Activated CD4-positive, alpha-beta memory T cell treated with anti-CD3 and anti-CD28 coated beads, Interleukin-2, amount 10 ng/mL, durations not matched to agents 7 days and 5 days (primary cell): Measurements from ENCODE around the gene MT1H. TPM values are rescaled to one million over a fixed set of nuclear protein-coding genes. Genes with fewer than 3 reads are reported as not detected.

ENCODE experiments used
- CTCF ChIA-PET: fragments of 350-600 bp; sonication (Branson Sonifier 250); formaldehyde crosslinking; loops from one replicate; lab custom pipeline; 2021; ENCODE audit warnings: antibody characterized with exemption, inconsistent platforms; lab: Charles Lee
- POLR2A ChIA-PET: fragments of 350-600 bp; sonication (Branson Sonifier 250); formaldehyde crosslinking; loops from one replicate; lab custom pipeline; 2021; ENCODE audit warnings: antibody characterized with exemption; lab: Charles Lee
- DNase-seq: peaks from one replicate; pipeline ENCODE4 v3.0.0-alpha.2; 2020
- H3K27ac Mint-ChIP-seq: one replicate; pipeline ENCODE4 v1.8.0; 2021; ENCODE audit warnings: mild to moderate bottlenecking, mixed read lengths
- H3K27me3 Mint-ChIP-seq: one replicate; pipeline ENCODE4 v1.8.0; 2021; ENCODE audit warnings: mixed read lengths
- H3K36me3 Mint-ChIP-seq: one replicate; pipeline ENCODE4 v1.8.0; 2021; ENCODE audit warnings: low read depth, mixed read lengths
- H3K4me1 Mint-ChIP-seq: one replicate; pipeline ENCODE4 v1.8.0; 2021; ENCODE audit warnings: mixed read lengths
- H3K4me3 Mint-ChIP-seq: one replicate; pipeline ENCODE4 v1.8.0; 2021; ENCODE audit warnings: mild to moderate bottlenecking, mixed read lengths
- H3K9me3 Mint-ChIP-seq: one replicate; pipeline ENCODE4 v1.8.0; 2021; ENCODE audit warnings: mixed read lengths
- total RNA-seq, 2 experiments: library from RNA; stranded (reverse); gene quantifications; one replicate each; pipeline ENCODE4 v1.2.3, GENCODE V29; 2021

MT1H gene
- total RNA-seq, 2 experiments from 2014 or later: not detected

DNA sequence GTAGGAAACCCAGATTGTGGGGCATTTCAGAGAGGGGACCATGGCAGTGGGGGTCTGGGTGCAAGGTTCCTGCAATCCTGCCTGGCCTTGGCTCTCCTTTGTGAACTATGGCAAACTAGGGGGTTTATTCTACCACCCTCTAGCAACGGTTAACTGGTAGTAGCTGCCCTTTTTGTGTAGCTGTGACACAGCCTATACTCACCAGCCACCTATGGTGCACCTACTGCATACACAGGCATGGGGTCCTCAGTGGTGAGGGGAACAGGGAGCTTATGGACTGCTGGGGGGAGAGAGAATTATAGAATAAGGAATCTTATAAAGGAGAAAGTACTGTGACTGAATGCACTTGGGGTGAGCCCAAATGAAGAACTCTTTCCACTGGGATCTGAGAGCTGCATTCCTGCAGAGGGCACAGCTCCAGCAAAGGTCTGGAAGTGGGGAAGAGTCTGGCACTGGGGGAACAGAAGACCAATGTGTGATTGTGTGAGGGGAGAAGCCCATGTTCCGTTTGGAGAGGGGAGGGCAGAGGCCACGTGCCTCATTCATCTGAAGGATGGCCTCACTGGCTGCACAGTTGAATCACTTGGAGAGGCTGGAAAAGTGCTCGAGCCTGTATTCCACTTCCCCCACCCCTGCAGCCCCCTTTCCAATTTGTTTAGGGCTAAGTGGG, 14.8 kb downstream of the MT1H start:
- peaks cover 9% of the 10 kb centered on the region for H3K36me3 Mint-ChIP-seq
- DNase-seq: no peak
- ChIA-PET POLR2A (interaction anchor here (0.8 to 1.0 kb wide), 2 partner anchors 11 to 233 kb away, joined by 3 read pairs; partner anchors contain the start of genes NUDT21 and OGFOD1), CTCF (interaction anchor here (5.0 kb wide), 1 partner anchor 17 kb away, joined by 30 read pairs; no protein-coding TSS in a partner anchor)
- peaks cover 30% of the 10 kb centered on the region for H3K4me1 Mint-ChIP-seq
- no peak overlapping the region for H3K27ac Mint-ChIP-seq
- no peaks in the 10 kb centered on the region for H3K9me3 Mint-ChIP-seq
- peaks cover 4% of the 10 kb centered on the region for H3K27me3 Mint-ChIP-seq
- peak overlapping the region; percentile 44 for H3K4me3 Mint-ChIP-seq

- no peak for DNase-seq
- CTCF ChIA-PET: interaction anchor here (0.8 to 5.0 kb wide), 2 partner anchors 12 to 17 kb away, joined by 3 to 30 read pairs; no protein-coding TSS in a partner anchor
- Mint-ChIP-seq H3K4me3 (no peak overlapping the region), H3K27ac (no peak overlapping the region), H3K27me3 (peaks cover 8% of the 10 kb centered on the region), H3K36me3 (peaks cover 9% of the 10 kb centered on the region), H3K9me3 (no peaks in the 10 kb centered on the region), H3K4me1 (peaks cover 25% of the 10 kb centered on the region)
- POLR2A ChIA-PET: no interaction called here
These were observed 15.4 kb downstream of the MT1H start for GRCh38 chr16:56684926-56685590.

DNA sequence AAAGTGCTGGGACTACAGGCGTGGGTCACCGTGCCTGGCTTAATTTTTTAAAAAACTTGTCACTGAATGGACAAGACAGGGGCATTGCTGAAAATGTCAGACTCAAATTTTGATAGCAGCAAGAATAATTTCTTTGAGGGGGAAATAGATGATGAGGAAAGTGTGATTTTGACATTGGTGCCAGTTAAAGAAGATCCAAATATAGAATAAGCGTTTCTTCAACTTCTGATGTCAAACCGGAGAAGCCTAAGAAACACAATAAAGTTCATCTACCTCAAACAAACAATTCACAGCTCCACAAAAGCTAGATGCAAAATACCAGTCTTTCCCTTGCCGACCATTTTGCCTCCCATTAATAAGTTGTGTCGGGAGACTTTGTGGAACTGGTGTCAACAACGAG, 17.1 kb downstream of the MT1H start:
- no peak for DNase-seq
- H3K36me3 Mint-ChIP-seq: peaks cover 9% of the 10 kb centered on the region
- H3K9me3 Mint-ChIP-seq: no peaks in the 10 kb centered on the region
- POLR2A ChIA-PET: interaction anchor here (0.6 kb wide), 1 partner anchor 15 kb away, joined by 3 read pairs; no protein-coding TSS in a partner anchor
- H3K27me3 Mint-ChIP-seq: peaks cover 12% of the 10 kb centered on the region
- H3K4me3 Mint-ChIP-seq: no peak overlapping the region
- no peak overlapping the region for H3K27ac Mint-ChIP-seq
- H3K4me1 Mint-ChIP-seq: peaks cover 15% of the 10 kb centered on the region
- CTCF ChIA-PET: interaction anchor here (0.8 kb wide), 1 partner anchor 42 kb away, joined by 3 read pairs; no protein-coding TSS in a partner anchor

GRCh38 chr16:56688762-56689161, 19.1 kb downstream of the MT1H start:
- no peak for DNase-seq
- ChIA-PET POLR2A (no interaction called here), CTCF (interaction anchor here (2.1 kb wide), 1 partner anchor 13 kb away, joined by 6 read pairs; no protein-coding TSS in a partner anchor)
- Mint-ChIP-seq H3K27me3 (peaks cover 12% of the 10 kb centered on the region), H3K4me1 (peaks cover 4% of the 10 kb centered on the region), H3K36me3 (peaks cover 9% of the 10 kb centered on the region), H3K27ac (no peak overlapping the region), H3K9me3 (no peaks in the 10 kb centered on the region), H3K4me3 (no peak overlapping the region)

GRCh38 chr16:56689171-56689570, 19.6 kb downstream of the MT1H start:
- Mint-ChIP-seq H3K36me3 (peaks cover 7% of the 10 kb centered on the region), H3K9me3 (no peaks in the 10 kb centered on the region), H3K27ac (no peak overlapping the region), H3K4me3 (no peak overlapping the region), H3K27me3 (peaks cover 12% of the 10 kb centered on the region), H3K4me1 (no peaks in the 10 kb centered on the region)
- DNase-seq: no peak
- ChIA-PET CTCF (interaction anchor here (1.0 to 2.1 kb wide), 2 partner anchors 13 kb away, joined by 3 to 6 read pairs; no protein-coding TSS in a partner anchor), POLR2A (no interaction called here)

DNA sequence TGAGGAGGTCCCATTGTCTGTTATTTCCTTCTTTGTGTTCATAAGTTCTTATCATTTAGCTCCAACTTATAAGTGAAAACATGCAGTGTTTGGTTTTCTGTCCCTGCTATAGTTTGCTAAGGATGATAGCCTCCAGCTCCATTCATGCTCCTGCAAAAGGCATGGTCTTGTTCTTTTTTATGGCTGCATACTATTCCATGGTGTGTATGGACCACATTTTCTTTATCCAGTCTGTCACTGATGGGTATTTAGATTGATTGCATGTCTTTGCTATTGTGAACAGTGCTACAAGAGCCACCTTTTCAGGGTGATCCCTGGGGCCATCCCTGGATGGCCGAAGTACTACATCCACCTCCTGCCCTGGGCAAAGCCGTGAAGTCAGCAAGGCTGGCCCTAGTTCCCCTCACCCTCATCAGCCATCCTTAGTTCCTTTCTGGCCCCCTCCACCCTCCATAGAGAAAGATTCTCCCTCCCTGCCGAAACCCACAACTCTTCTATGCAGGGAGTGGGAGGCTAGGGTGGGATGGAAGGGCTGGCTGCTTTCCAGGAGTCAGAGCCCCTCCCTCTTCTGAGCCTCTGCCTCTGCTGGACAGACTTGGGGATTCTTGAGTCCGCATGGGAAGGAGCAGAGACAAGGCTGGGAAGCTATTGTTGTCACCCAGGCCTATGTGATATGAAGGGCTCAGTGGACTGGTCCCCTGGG, 21.0 kb downstream of the MT1H start:
- Mint-ChIP-seq H3K27me3 (peaks cover 12% of the 10 kb centered on the region), H3K4me1 (no peaks in the 10 kb centered on the region), H3K36me3 (peaks cover 4% of the 10 kb centered on the region), H3K27ac (no peak overlapping the region), H3K9me3 (no peaks in the 10 kb centered on the region), H3K4me3 (no peak overlapping the region)
- CTCF ChIA-PET: interaction anchor here (1.0 to 2.1 kb wide), 2 partner anchors 12 to 15 kb away, joined by 3 to 6 read pairs; no protein-coding TSS in a partner anchor
- no peak for DNase-seq
- POLR2A ChIA-PET: no interaction called here

- CTCF ChIA-PET: no interaction called here
These were observed 22.3 kb downstream of the MT1H start for GRCh38 chr16:56691885-56692284.

DNA sequence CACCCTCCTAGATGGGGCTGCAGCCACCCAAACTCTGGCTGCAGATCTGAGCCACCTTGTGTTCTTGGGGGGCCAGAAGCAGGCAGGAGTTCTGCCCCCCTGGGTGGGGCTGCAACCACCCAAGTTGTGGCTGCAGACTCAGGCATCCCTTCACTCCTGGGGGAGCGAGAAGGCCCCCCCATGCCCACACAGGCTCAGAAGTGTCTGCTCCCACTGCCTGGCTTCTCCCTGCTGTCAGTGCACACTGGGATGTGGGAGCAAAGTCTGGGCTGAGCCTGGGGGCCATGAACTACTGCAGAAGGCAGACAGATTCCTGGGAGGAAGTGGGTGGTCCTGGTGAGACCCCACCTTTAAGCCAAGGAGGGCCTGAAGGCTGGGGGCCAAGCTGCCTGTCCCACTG, 25.6 kb downstream of the MT1H start:
- H3K27ac Mint-ChIP-seq: no peak overlapping the region
- no peaks in the 10 kb centered on the region for H3K36me3 Mint-ChIP-seq
- H3K9me3 Mint-ChIP-seq: no peaks in the 10 kb centered on the region
- H3K27me3 Mint-ChIP-seq: peaks cover 8% of the 10 kb centered on the region
- no peak for DNase-seq
- no peaks in the 10 kb centered on the region for H3K4me1 Mint-ChIP-seq
- H3K4me3 Mint-ChIP-seq: no peak overlapping the region
- POLR2A ChIA-PET: interaction anchor here (1.3 to 3.6 kb wide), 2 partner anchors 12 to 13 kb away, joined by 9 to 13 read pairs; partner anchors contain the start of gene MT1X
- CTCF ChIA-PET: interaction anchor here (1.0 to 1.3 kb wide), 2 partner anchors 12 to 94 kb away, joined by 3 to 4 read pairs; no protein-coding TSS in a partner anchor

More at GRCh38 chr16:56691885-56692284, 22.3 kb downstream of the MT1H start:
- POLR2A ChIA-PET: interaction anchor here (3.6 kb wide), 1 partner anchor 9 kb away, joined by 13 read pairs; the partner anchor contains the start of gene MT1X
- Mint-ChIP-seq H3K36me3 (no peaks in the 10 kb centered on the region), H3K27me3 (peaks cover 13% of the 10 kb centered on the region), H3K4me3 (no peak overlapping the region), H3K4me1 (no peaks in the 10 kb centered on the region), H3K27ac (no peak overlapping the region), H3K9me3 (no peaks in the 10 kb centered on the region)
- DNase-seq: no peak

DNA sequence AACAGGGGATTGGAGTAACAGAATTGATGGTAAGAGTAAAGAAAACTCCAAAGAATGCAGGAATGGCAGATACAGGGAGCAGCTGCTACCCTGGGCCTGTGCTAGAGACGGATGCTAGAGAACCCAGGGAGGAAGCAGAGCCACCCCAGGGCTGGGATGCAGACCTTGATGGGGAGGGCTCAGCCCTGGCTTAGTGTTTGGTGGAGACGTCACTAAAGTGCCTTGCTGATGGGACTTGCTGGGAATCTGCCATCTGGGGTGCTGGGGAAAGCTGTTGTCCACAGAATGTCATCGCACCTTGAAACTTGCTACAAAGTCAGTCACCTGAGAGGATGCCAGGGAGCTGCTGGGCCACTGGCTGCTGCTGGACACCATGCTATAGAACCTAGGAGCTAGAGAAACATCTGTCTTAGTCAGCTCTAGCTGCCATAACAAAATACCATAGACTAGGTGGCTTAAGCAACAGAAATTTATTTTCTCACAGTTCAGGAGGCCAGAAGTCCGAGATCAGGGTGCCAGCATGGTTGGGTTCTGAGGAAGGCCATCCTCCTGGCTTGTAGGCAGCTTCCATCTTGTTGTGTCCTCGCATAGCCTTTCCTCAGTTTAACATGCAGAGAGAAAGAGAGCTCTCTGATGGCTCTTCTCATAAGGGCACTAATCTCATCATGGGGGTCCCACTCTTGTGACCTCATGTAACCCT, 28.0 kb downstream of the MT1H start:
- CTCF ChIA-PET: interaction anchor here (0.6 to 1.2 kb wide), 4 partner anchors 11 to 281 kb away, joined by 3 to 4 read pairs (median 3); partner anchors contain the start of gene MT1E
- no peaks in the 10 kb centered on the region for H3K9me3 Mint-ChIP-seq
- H3K4me3 Mint-ChIP-seq: no peak overlapping the region
- H3K27ac Mint-ChIP-seq: no peak overlapping the region
- H3K4me1 Mint-ChIP-seq: peaks cover 8% of the 10 kb centered on the region
- POLR2A ChIA-PET: interaction anchor here (1.6 kb wide), 1 partner anchor 15 kb away, joined by 10 read pairs; the partner anchor contains the start of gene MT1X
- DNase-seq: no peak
- no peaks in the 10 kb centered on the region for H3K36me3 Mint-ChIP-seq
- peaks cover 4% of the 10 kb centered on the region for H3K27me3 Mint-ChIP-seq

DNA sequence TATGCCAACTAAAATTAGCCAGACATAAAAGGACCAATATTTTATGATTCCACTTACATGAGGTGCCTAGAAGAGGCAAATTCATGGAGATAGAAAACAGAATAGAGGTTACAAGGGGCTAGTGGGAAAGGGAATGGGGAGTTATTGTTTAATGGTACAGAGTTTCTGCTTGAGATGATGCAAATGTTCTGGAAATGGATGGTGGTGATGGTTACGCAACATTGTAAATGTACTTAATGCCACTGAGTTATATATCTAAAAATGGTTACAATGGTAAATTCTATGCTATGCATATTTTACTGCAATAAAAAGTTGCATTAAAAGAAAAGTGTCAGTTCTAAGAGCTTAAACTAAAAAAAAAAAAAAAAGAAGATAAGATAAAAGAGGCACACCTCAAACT, 30.6 kb downstream of the MT1H start:
- H3K4me1 Mint-ChIP-seq: peaks cover 8% of the 10 kb centered on the region
- no peaks in the 10 kb centered on the region for H3K36me3 Mint-ChIP-seq
- H3K27me3 Mint-ChIP-seq: peaks cover 4% of the 10 kb centered on the region
- H3K9me3 Mint-ChIP-seq: no peaks in the 10 kb centered on the region
- ChIA-PET CTCF (interaction anchor here (0.7 to 4.6 kb wide), 8 partner anchors 16 to 534 kb away, joined by 3 to 107 read pairs (median 11); partner anchors contain the start of genes MT1X, PSME3IP1 and RSPRY1), POLR2A (interaction anchor here (3.1 kb wide), 1 partner anchor 124 kb away, joined by 19 read pairs; no protein-coding TSS in a partner anchor)
- no peak for DNase-seq
- no peak overlapping the region for H3K4me3 Mint-ChIP-seq
- no peak overlapping the region for H3K27ac Mint-ChIP-seq

- H3K9me3 Mint-ChIP-seq: no peaks in the 10 kb centered on the region
These were observed 31.0 kb downstream of the MT1H start for GRCh38 chr16:56700631-56701030.

More at GRCh38 chr16:56700631-56701030, 31.0 kb downstream of the MT1H start:
- POLR2A ChIA-PET: interaction anchor here (1.8 to 3.1 kb wide), 2 partner anchors 124 to 250 kb away, joined by 8 to 19 read pairs; partner anchors contain the start of genes NUDT21 and OGFOD1
- Mint-ChIP-seq H3K36me3 (no peaks in the 10 kb centered on the region), H3K4me1 (peaks cover 8% of the 10 kb centered on the region), H3K27me3 (peaks cover 4% of the 10 kb centered on the region), H3K27ac (no peak overlapping the region), H3K4me3 (no peak overlapping the region)
- CTCF ChIA-PET: interaction anchor here (0.7 to 4.6 kb wide), 13 partner anchors 16 to 533 kb away, joined by 3 to 107 read pairs (median 4); partner anchors contain the start of genes MT1X, PSME3IP1 and RSPRY1
- no peak for DNase-seq
